GM23248 (cell line): ENCODE data around the gene NAA20. TPM values are rescaled to one million over a fixed set of nuclear protein-coding genes. Genes with fewer than 3 reads are reported as not detected.
A peak's percentile ranks its signal among the peaks of the same experiment; 100 is the strongest.

ENCODE experiments used
- DNase-seq: peaks from one replicate; pipeline ENCODE4 v3.0.0-alpha.2; 2015
- H2AFZ ChIP-seq: fragments of 200-600 bp; sonication (generic); 2 replicates; pipeline ENCODE4 v1.6.1; 2016; ENCODE audit warnings: antibody characterized with exemption
- H3F3A ChIP-seq: fragments of 200-600 bp; sonication (generic); 2 replicates; pipeline ENCODE4 v1.6.1; 2016; ENCODE audit warnings: mild to moderate bottlenecking, antibody characterized with exemption, mixed run types; ENCODE audit not compliant: insufficient read depth
- H3K27ac ChIP-seq: fragments of 200-600 bp; sonication (generic); 2 replicates; pipeline ENCODE4 v1.5.1; 2016; ENCODE audit warnings: mild to moderate bottlenecking
- H3K27me3 ChIP-seq: fragments of 200-600 bp; sonication (generic); replicated peaks from 2 replicates; pipeline ENCODE4 v1.6.1; 2016; ENCODE audit warnings: mild to moderate bottlenecking; ENCODE audit not compliant: insufficient read depth
- H3K36me3 ChIP-seq: fragments of 200-600 bp; sonication (generic); 2 replicates; pipeline ENCODE4 v1.6.1; 2016; ENCODE audit warnings: low read depth, mild to moderate bottlenecking
- H3K4me1 ChIP-seq: fragments of 200-600 bp; sonication (generic); 2 replicates; pipeline ENCODE4 v1.6.1; 2016; ENCODE audit warnings: mild to moderate bottlenecking; ENCODE audit not compliant: insufficient read depth
- H3K4me2 ChIP-seq: fragments of 200-600 bp; sonication (generic); one replicate; pipeline ENCODE4 v1.6.1; 2016; ENCODE audit warnings: mild to moderate bottlenecking; ENCODE audit not compliant: unreplicated experiment
- H3K4me3 ChIP-seq: fragments of 200-600 bp; sonication (generic); 2 replicates; pipeline ENCODE4 v1.5.1; 2016; ENCODE audit warnings: mild to moderate bottlenecking
- H3K79me2 ChIP-seq: fragments of 200-600 bp; sonication (generic); 2 replicates; pipeline ENCODE4 v1.6.1; 2016; ENCODE audit warnings: mild to moderate bottlenecking; ENCODE audit not compliant: insufficient read depth
- H3K9ac ChIP-seq: fragments of 200-600 bp; sonication (generic); 2 replicates; pipeline ENCODE4 v1.6.1; 2016; ENCODE audit warnings: mild to moderate bottlenecking
- H3K9me2 ChIP-seq: fragments of 200-600 bp; sonication (generic); 2 replicates; pipeline ENCODE4 v1.6.1; 2016; ENCODE audit warnings: mixed run types, mild to moderate bottlenecking, moderate library complexity; ENCODE audit not compliant: insufficient read depth
- H3K9me3 ChIP-seq: fragments of 200-600 bp; sonication (generic); one replicate; pipeline ENCODE4 v1.6.1; 2017; ENCODE audit warnings: low read depth
- H4K20me1 ChIP-seq: fragments of 200-600 bp; sonication (generic); 2 replicates; pipeline ENCODE4 v1.6.0; 2016; ENCODE audit not compliant: insufficient read depth
- EZH2 ChIP-seq: fragments of 200-600 bp; sonication (generic); IDR thresholded peaks from 2 replicates; pipeline ENCODE4 v1.6.1; 2018; ENCODE audit warnings: antibody characterized with exemption, mild to moderate bottlenecking; ENCODE audit not compliant: insufficient read depth, poor library complexity, severe bottlenecking
- EZH2phosphoT487 ChIP-seq: fragments of 200-600 bp; sonication (generic); IDR thresholded peaks from 2 replicates; pipeline ENCODE4 v1.6.1; 2018; ENCODE audit warnings: antibody characterized with exemption, moderate library complexity, mild to moderate bottlenecking, low read depth; ENCODE audit not compliant: insufficient read depth
- WGBS, 2 experiments: methylation state at CpG; one replicate each; pipeline ENCODE4 v1.1.6; 2015 to 2017; ENCODE audit warnings: low lambda C conversion rate in 2 of 2, low coverage in 1 of 2; ENCODE audit errors: missing lambda C conversion rate in 2 of 2; 5-methylcytosine and 5-hydroxymethylcytosine counted together
- in situ Hi-C: fragments of 300-500 bp; cut with MboI; formaldehyde crosslinking; loops from 2 replicates; pipeline ENCODE4 v1.15.0; 2020
- polyA plus RNA-seq: library from polyadenylated mRNA; unstranded; fragments of >200 nt; fragmentation: Nextera tagmentation; extraction: Ambion mirVana; gene quantifications from 2 replicates; pipeline ENCODE4 v1.2.1, GENCODE V29; 2016
- total RNA-seq: library from RNA; depleted of rRNA; stranded (reverse); fragments of >200 nt; shearing (Covaris generic); gene quantifications from 2 replicates; pipeline ENCODE4 v1.2.3, GENCODE V29; 2014; rRNA removed

Gene NAA20
- total and polyA plus RNA-seq, 2 experiments from 2014 or later = 66.4 to 163 TPM

DNA sequence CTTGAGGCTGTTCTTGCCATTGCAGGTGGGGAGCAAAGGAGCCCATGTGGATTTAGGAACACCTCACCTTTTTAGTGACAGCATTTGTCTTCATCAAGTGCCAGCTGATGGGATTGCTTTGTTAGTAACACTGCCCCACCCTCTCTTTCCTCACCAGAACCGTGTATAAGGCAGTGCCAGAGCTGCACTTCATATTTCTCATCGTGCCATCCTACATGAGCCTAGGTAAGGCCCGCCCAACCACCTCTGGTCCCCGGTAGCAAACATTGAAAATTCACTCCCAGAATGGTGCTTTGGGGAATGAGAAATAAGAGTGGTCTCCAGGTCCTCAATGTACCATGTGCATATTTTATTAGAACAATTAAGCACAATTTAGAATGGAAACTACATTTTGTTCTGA lies 57.9 kb downstream of the NAA20 start:
- TF ChIP-seq EZH2phosphoT487 (no peak), EZH2 (no peak)

DNA sequence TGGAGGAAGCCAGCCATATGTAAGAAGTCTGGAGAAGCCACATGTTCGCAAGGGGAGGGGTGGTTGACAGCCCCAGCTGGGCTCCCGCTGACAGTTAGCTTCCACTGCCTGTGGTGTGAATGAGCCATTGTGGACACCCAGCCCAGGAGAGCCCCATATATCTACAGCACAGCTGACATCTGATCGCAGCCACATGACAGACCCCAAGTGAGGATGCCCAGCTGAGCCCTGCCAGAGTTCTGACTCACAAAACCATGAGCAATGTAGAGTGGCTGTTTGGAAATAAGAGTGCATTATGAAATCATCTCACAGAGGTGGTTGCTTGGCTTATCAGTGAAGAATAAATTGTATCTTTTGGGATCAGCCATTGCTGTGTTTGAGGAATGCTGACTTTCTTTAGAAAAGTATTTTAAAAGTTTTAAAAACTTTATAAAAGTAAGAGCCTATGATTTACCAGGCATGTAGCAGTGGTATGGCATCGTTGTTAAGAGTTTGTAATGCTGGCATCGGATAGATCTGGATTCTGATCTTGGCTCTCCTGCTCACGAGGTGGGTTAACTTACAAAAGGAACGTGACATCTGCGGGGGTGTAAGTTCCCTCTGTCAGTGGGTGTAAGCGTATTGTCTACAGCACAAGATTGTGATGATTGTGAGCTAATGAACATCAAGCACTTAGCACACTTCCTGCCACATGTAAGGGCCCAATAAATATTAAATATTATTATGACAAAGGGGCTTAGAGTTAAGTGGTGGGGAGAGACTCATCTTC lies 59.3 kb downstream of the NAA20 start:
- H3K9me3 ChIP-seq = no peaks in the 10 kb centered on the region
- no peak overlapping the region for H3K4me3 ChIP-seq
- H3K27ac ChIP-seq = no peak overlapping the region
- in situ Hi-C loops = loop anchor here (25.0 kb wide), 1 partner anchor 486 kb away; no protein-coding TSS in a partner anchor
- H3K9ac ChIP-seq = no peak overlapping the region
- H3K79me2 ChIP-seq = no peaks in the 10 kb centered on the region
- WGBS, 2 experiments = 37 to 42% methylated on average over 9 of the region's 9 CpGs
- H3K4me1 ChIP-seq = 0 out of 2 replicates have a peak, but pooled peaks cover 7% of the 10 kb centered on the region
- H3F3A ChIP-seq = no peaks in the 10 kb centered on the region
- H3K27me3 ChIP-seq = peaks cover 15% of the 10 kb centered on the region
- H2AFZ ChIP-seq = no peak overlapping the region
- TF ChIP-seq EZH2 (no peak), EZH2phosphoT487 (no peak)
- no peak overlapping the region for H3K4me2 ChIP-seq
- no peaks in the 10 kb centered on the region for H3K36me3 ChIP-seq
- DNase-seq = peak; percentile 74
- H3K9me2 ChIP-seq = no peaks in the 10 kb centered on the region
- H4K20me1 ChIP-seq = no peaks in the 10 kb centered on the region

More for the DNA sequence above, 57.9 kb downstream of the NAA20 start:
- peaks cover 9% of the 10 kb centered on the region for H3K27me3 ChIP-seq
- H3F3A ChIP-seq = no peaks in the 10 kb centered on the region
- no peak overlapping the region for H3K27ac ChIP-seq
- no peaks in the 10 kb centered on the region for H3K79me2 ChIP-seq
- H4K20me1 ChIP-seq = no peaks in the 10 kb centered on the region
- H3K4me3 ChIP-seq = no peak overlapping the region
- no peak for DNase-seq
- in situ Hi-C loops = loop anchor here (25.0 kb wide), 1 partner anchor 487 kb away; no protein-coding TSS in a partner anchor
- H2AFZ ChIP-seq = no peak overlapping the region
- no peaks in the 10 kb centered on the region for H3K9me2 ChIP-seq
- H3K9ac ChIP-seq = no peak overlapping the region
- 0 out of 2 replicates have a peak, but pooled peaks cover 7% of the 10 kb centered on the region for H3K4me1 ChIP-seq
- no peak overlapping the region for H3K4me2 ChIP-seq
- H3K9me3 ChIP-seq = no peaks in the 10 kb centered on the region
- H3K36me3 ChIP-seq = no peaks in the 10 kb centered on the region
- WGBS, 2 experiments = 89% methylated on average over 4 of the region's 4 CpGs

DNA sequence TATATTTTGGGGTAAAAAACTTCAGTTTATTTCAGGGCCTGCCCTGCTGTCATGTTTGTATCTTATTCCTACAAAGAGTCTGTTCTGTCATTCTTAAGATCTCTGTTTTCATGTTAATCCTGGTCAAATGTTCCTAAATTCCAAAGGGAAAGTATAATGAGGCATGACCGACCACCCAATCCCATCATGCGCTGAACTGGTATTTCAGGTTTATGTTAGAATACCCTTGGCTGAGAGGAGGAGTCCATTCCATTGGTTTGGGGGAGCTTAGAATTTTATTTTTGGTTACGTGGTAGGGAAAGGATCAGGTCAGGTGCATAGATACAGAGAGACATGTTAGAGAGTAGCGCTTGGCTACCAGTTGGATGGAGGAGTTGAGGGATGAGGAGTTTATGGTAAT lies 60.9 kb downstream of the NAA20 start:
- no peak overlapping the region for H3K27ac ChIP-seq
- H3K79me2 ChIP-seq = no peaks in the 10 kb centered on the region
- H2AFZ ChIP-seq = no peak overlapping the region
- H3K9ac ChIP-seq = no peak overlapping the region
- H3K9me3 ChIP-seq = no peaks in the 10 kb centered on the region
- no peak for TF ChIP-seq EZH2
- TF ChIP-seq EZH2phosphoT487 = no peak
- no peaks in the 10 kb centered on the region for H4K20me1 ChIP-seq
- in situ Hi-C loops = loop anchor here (25.0 kb wide), 1 partner anchor 484 kb away; no protein-coding TSS in a partner anchor
- H3K27me3 ChIP-seq = peaks cover 19% of the 10 kb centered on the region
- 0 out of 2 replicates have a peak, but pooled peaks cover 7% of the 10 kb centered on the region for H3K4me1 ChIP-seq
- no peak for DNase-seq
- WGBS, 2 experiments = 87 to 95% methylated on average over 4 of the region's 4 CpGs
- no peak overlapping the region for H3K4me3 ChIP-seq
- H3F3A ChIP-seq = no peaks in the 10 kb centered on the region
- H3K4me2 ChIP-seq = no peak overlapping the region
- no peaks in the 10 kb centered on the region for H3K36me3 ChIP-seq
- H3K9me2 ChIP-seq = no peaks in the 10 kb centered on the region

DNA sequence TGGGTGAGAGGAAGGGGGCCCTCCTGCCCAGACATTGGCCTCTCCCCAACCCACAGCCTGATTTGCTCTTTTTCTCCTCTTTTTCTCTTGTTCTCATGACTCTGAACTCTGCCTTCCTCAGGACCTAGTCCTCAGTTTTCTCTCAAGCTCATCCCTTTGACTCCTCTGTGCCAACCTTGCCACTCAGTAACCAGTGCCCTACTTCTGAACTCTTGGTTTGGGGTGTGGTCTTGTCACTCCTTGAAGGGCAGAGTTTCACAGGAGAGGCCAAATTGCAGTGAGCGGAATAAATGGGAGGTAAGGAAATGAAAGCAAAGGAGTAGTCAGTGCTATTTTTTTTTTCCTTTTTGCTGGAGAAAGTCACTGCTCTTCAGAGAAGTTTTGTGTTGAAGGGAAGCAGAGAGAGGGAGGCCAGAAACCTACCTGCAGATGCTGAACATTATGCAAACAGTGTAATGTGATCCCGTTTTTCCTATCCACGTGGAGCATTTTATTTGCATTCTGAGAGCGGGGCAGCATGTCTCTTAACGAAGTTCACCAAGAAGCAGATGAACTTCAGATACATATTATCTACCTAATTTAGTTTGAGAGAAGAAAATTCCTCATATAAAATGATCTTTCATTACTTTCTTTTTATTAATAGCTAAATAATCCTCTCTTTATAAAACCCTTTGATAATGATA lies 62.1 kb downstream of the NAA20 start:
- Histone ChIP-seq H2AFZ (no peak overlapping the region), H3K27me3 (peaks cover 12% of the 10 kb centered on the region), H3F3A (no peaks in the 10 kb centered on the region), H3K4me2 (no peak overlapping the region), H4K20me1 (no peaks in the 10 kb centered on the region), H3K9me2 (no peaks in the 10 kb centered on the region), H3K9me3 (no peaks in the 10 kb centered on the region), H3K36me3 (no peaks in the 10 kb centered on the region), H3K4me3 (no peak overlapping the region), H3K4me1 (0 out of 2 replicates have a peak, but pooled peaks cover 7% of the 10 kb centered on the region), H3K27ac (no peak overlapping the region), H3K9ac (no peak overlapping the region), H3K79me2 (no peaks in the 10 kb centered on the region)
- in situ Hi-C loops = loop anchor here (25.0 kb wide), 1 partner anchor 483 kb away; no protein-coding TSS in a partner anchor
- DNase-seq = no peak
- TF ChIP-seq EZH2 = no peak
- TF ChIP-seq EZH2phosphoT487 = no peak
- 59 to 60% methylated on average over 5 of the region's 5 CpGs for WGBS, 2 experiments

Other genes starting within 250 kb of the NAA20 start
- 24.2 and 33.9 TPM in 2 replicates for gene CRNKL1, start 35.1 kb downstream of the NAA20 start, total RNA-seq
- 16.6 and 16.9 TPM in 2 replicates for gene CRNKL1, start 35.1 kb downstream of the NAA20 start, polyA plus RNA-seq
- gene CFAP61, start 35.2 kb downstream of the NAA20 start, total RNA-seq = not detected in 2 replicates
- gene CFAP61, start 35.2 kb downstream of the NAA20 start, polyA plus RNA-seq = not detected in 2 replicates